K562 (cell line): ENCODE results near the gene ADCY9.

Experiments used
- CBFA2T2 ChIP-seq: fragments of 450-650 bp; conservative IDR thresholded peaks from 2 replicates; pipeline ENCODE4 v1.6.1; 2017; ENCODE audit warnings: mild to moderate bottlenecking
- CHD2 ChIP-seq: IDR thresholded peaks from 2 replicates; pipeline ENCODE4 v1.6.1; 2011; ENCODE audit warnings: low read depth, low read length
- FOSL1 ChIP-seq: fragments of 200-800 bp; sonication (Bioruptor generic); conservative IDR thresholded peaks from 2 replicates; pipeline ENCODE4 v1.6.1; 2016; ENCODE audit warnings: missing genetic modification characterization, missing compliant biosample characterization
- MIER1 ChIP-seq: fragments of 450-650 bp; IDR thresholded peaks from 2 replicates; pipeline ENCODE4 v1.6.1; 2016; ENCODE audit warnings: antibody characterized with exemption, mild to moderate bottlenecking, low read depth
- MXI1 ChIP-seq: IDR thresholded peaks from 2 replicates; pipeline ENCODE4 v1.6.1; 2011; ENCODE audit warnings: low read depth, mild to moderate bottlenecking, improper control_type of control experiment, low read length
- POLR2A ChIP-seq: fragments of 450-650 bp; conservative IDR thresholded peaks from 2 replicates; pipeline ENCODE4 v1.6.1; 2016
- RBFOX2 ChIP-seq: fragments of 200-400 bp; formaldehyde crosslinking; IDR thresholded peaks from 2 replicates; pipeline ENCODE4 v1.6.1; 2017; ENCODE audit warnings: low read depth, mild to moderate bottlenecking, low read length, moderate library complexity
- ZNF121 ChIP-seq: sonication (generic); formaldehyde crosslinking; conservative IDR thresholded peaks from 2 replicates; pipeline ENCODE4 v1.8.0; 2022; ENCODE audit warnings: missing genetic modification reagents
- TF ChIP-seq, protein P1 (sequence below), 3 experiments: IDR thresholded peaks in 2 of 3; conservative IDR thresholded peaks in 1 of 3; 2 replicates each; pipeline ENCODE4 v1.5.1; 2011 to 2012; ENCODE audit warnings: low read length in 3 of 3, mild to moderate bottlenecking in 3 of 3, control low read depth in 2 of 3, improper control_type of control experiment in 1 of 3, inconsistent platforms in 1 of 3, low read depth in 1 of 3, mixed read lengths in 1 of 3, moderate library complexity in 1 of 3; ENCODE audit not compliant: insufficient read depth in 2 of 3
- TF ChIP-seq, protein P2 (sequence below): fragments of 250-450 bp; sonication (Bioruptor Pico); IDR thresholded peaks from 2 replicates; pipeline ENCODE4 v1.5.0; 2021

DNA sequence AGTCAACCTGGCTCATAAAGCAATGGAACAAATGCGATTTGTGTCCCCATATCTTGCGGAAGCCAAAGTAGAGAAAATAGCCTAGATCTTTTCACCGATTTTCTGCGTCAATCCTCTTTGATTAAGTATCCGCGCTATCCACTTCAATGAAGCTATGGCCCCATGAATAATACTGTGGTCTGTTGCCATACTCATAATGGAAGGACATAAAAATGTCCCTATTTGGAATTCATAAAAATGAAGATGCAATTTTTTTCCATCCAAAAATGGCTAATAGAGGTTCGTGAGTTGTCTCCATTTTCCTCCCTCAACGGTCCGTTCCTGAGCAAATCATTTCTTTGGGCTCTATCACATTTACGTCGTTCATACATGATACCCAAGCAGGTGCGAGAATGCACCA, 25.4 kb upstream of the ADCY9 start:
- TF ChIP-seq, protein P1, sequence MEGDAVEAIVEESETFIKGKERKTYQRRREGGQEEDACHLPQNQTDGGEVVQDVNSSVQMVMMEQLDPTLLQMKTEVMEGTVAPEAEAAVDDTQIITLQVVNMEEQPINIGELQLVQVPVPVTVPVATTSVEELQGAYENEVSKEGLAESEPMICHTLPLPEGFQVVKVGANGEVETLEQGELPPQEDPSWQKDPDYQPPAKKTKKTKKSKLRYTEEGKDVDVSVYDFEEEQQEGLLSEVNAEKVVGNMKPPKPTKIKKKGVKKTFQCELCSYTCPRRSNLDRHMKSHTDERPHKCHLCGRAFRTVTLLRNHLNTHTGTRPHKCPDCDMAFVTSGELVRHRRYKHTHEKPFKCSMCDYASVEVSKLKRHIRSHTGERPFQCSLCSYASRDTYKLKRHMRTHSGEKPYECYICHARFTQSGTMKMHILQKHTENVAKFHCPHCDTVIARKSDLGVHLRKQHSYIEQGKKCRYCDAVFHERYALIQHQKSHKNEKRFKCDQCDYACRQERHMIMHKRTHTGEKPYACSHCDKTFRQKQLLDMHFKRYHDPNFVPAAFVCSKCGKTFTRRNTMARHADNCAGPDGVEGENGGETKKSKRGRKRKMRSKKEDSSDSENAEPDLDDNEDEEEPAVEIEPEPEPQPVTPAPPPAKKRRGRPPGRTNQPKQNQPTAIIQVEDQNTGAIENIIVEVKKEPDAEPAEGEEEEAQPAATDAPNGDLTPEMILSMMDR (IDR thresholded peaks at IDR 0.05 in 2 of 3, conservative IDR thresholded peaks at IDR 0.05 in 1 of 3; ENCODE audit: insufficient read depth in 2 of 3, low read depth in 1 of 3, low read length in 3 of 3) = no peak
- TF ChIP-seq MIER1 (no peak), RBFOX2 (no peak), CBFA2T2 (no peak), POLR2A (no peak), ZNF121 (CRISPR knock-in tag) (no peak), MXI1 (no peak), FOSL1 (tag) (no peak), CHD2 (no peak)
- TF ChIP-seq, protein P2, sequence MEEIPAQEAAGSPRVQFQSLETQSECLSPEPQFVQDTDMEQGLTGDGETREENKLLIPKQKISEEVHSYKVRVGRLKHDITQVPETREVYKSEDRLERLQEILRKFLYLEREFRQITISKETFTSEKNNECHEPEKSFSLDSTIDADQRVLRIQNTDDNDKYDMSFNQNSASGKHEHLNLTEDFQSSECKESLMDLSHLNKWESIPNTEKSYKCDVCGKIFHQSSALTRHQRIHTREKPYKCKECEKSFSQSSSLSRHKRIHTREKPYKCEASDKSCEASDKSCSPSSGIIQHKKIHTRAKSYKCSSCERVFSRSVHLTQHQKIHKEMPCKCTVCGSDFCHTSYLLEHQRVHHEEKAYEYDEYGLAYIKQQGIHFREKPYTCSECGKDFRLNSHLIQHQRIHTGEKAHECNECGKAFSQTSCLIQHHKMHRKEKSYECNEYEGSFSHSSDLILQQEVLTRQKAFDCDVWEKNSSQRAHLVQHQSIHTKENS (CRISPR knock-in tag) = no peak
